ENCODE results near the gene ZNF804A. TPM values are rescaled to one million over a fixed set of nuclear protein-coding genes. Genes with fewer than 3 reads are reported as not detected.

The ZNF804A gene
- total and polyA plus RNA-seq, 2 of the 4 experiments (the other 2 are of a cell fraction) = 2.2 to 2.7 TPM

- dilution Hi-C loops (cut with HindIII; ENCODE audit: low sequenced_read_pairs, unreplicated experiment) = no loop called here
- H4K91ac ChIP-seq (ENCODE audit: insufficient read depth, low read depth, low read length) = no peak overlapping the region
- no peak overlapping the region for H3K4me3 ChIP-seq (ENCODE audit: insufficient read depth, low read depth, low read length)
- H2BK120ac ChIP-seq (ENCODE audit: low read depth, low read length) = no peak overlapping the region
- H3K14ac ChIP-seq (replicated peaks; ENCODE audit: low read depth, low read length) = no peak overlapping the region
- H4K8ac ChIP-seq (ENCODE audit: low read depth in 2 of 2, low read length in 2 of 2) = no peak overlapping the region
- H3K9me3 ChIP-seq (ENCODE audit: control insufficient read depth, insufficient read depth, low read length) = no peaks in the 10 kb centered on the region
- intact Hi-C loops (cut with micrococcal nuclease) = loop anchor here (10.0 kb wide), 1 partner anchor 1132 kb away; the partner anchor contains the start of gene FSIP2
- DNase-seq (no peak), ATAC-seq (ENCODE audit: low read depth) (no peak)
- CTCF ChIA-PET = no interaction called here
- no peak overlapping the region for H2AFZ ChIP-seq (replicated peaks; ENCODE audit: low read length, poor library complexity)
- H2BK5ac ChIP-seq (ENCODE audit: low read depth, low read length, poor library complexity, severe bottlenecking) = no peak overlapping the region
- no peak overlapping the region for H3K27ac ChIP-seq (ENCODE audit: insufficient read depth, low read length)
- H4K20me1 ChIP-seq (ENCODE audit: insufficient read depth, low read length) = no peaks in the 10 kb centered on the region
- no peak overlapping the region for H3K4me2 ChIP-seq (ENCODE audit: low read depth, low read length)
- no peak overlapping the region for H3K4ac ChIP-seq (ENCODE audit: low read depth, low read length)
- in situ Hi-C loops (cut with MboI; ENCODE audit: low sequenced_read_pairs) = no loop called here
- H2BK20ac ChIP-seq (ENCODE audit: low read depth, low read length) = no peak overlapping the region
- no peak overlapping the region for H4K5ac ChIP-seq (ENCODE audit: low read depth, low read length)
- H3K4me1 ChIP-seq (ENCODE audit: control insufficient read depth, insufficient read depth, low read length) = no peaks in the 10 kb centered on the region; the same call in 1 of the 2 replicates
- H3K79me1 ChIP-seq (ENCODE audit: low read depth in 1 of 2, low read length in 2 of 2) = peaks cover 3 to 8% of the 10 kb centered on the region in 2 experiments; a peak in 2 of 4 replicates
- H3K18ac ChIP-seq (ENCODE audit: low read depth, low read length) = no peak overlapping the region
- no peaks in the 10 kb centered on the region for H3K36me3 ChIP-seq (ENCODE audit: control insufficient read depth, insufficient read depth, low read length)
- no peaks in the 10 kb centered on the region for H3K9me1 ChIP-seq (ENCODE audit: insufficient read depth, low read length)
- TF ChIP-seq MXI1 (IDR thresholded peaks at IDR 0.05; ENCODE audit: borderline replicate concordance, low read depth, low read length) (no peak), BHLHE40 (IDR thresholded peaks at IDR 0.05; ENCODE audit: low read depth, low read length) (no peak), CTCF (conservative IDR thresholded peaks at IDR 0.05; ENCODE audit: low read depth, low read length) (no peak), POLR2A (IDR thresholded peaks at IDR 0.05; ENCODE audit: low read depth, low read length) (no peak), MAFK (IDR thresholded peaks at IDR 0.05; ENCODE audit: low read depth, low read length) (no peak), RCOR1 (IDR thresholded peaks at IDR 0.05; ENCODE audit: insufficient replicate concordance, low read length) (no peak), FOS (IDR thresholded peaks at IDR 0.05; ENCODE audit: low read depth, low read length) (no peak), ELK1 (IDR thresholded peaks at IDR 0.05; ENCODE audit: borderline replicate concordance, low read depth, low read length) (no peak), SMC3 (IDR thresholded peaks at IDR 0.05; ENCODE audit: low read depth, low read length) (no peak), CEBPB (IDR thresholded peaks at IDR 0.05; ENCODE audit: low read depth, low read length) (no peak), NFE2L2 (IDR thresholded peaks at IDR 0.05; ENCODE audit: low read depth, low read length) (no peak), MAZ (IDR thresholded peaks at IDR 0.05; ENCODE audit: borderline replicate concordance, low read depth, low read length) (no peak), RAD21 (IDR thresholded peaks at IDR 0.05; ENCODE audit: low read length) (no peak), USF2 (IDR thresholded peaks at IDR 0.05; ENCODE audit: low read depth, low read length) (no peak)
- H3K56ac ChIP-seq (ENCODE audit: extremely low read depth, insufficient read depth, low read length) = no peak overlapping the region
- POLR2A ChIA-PET (ENCODE audit: unreplicated experiment) = no interaction called here
- H3K27me3 ChIP-seq (ENCODE audit: control insufficient read depth, insufficient read depth, low read length) = no peaks in the 10 kb centered on the region
- no CpG with 5 or more reads among the region's 3 CpGs for WGBS, 2 experiments (ENCODE audit: extremely low coverage in 2 of 2, insufficient read length in 1 of 2)
- H3K23ac ChIP-seq (ENCODE audit: low read depth, low read length) = no peak overlapping the region
- BruUV-seq (replicated peaks) = no TSS peak
- H2AK5ac ChIP-seq (ENCODE audit: low read depth, low read length) = no peak overlapping the region
- H3K9ac ChIP-seq (ENCODE audit: low read depth, low read length) = no peak overlapping the region
- no peak overlapping the region for H2AK9ac ChIP-seq (replicated peaks; ENCODE audit: low read depth, low read length, poor library complexity)
- no peak overlapping the region for H2BK15ac ChIP-seq (ENCODE audit: low read depth, low read length)
Observed at GRCh38 chr2:184602734-184603133, 4.4 kb downstream of the ZNF804A start.
